NK-92 (cell line): Measurements from ENCODE around the gene CACNA1B.
"Not testable (repeated sequence)": the region's sequence is repeated elsewhere in the genome, so short reads cannot be mapped to it uniquely, and the experiment has no call there.

ENCODE experiments used
- DNase-seq: peaks from one replicate; lab custom pipeline; 2025; ENCODE audit not compliant: unreplicated experiment; lab: John Stamatoyannopoulos, UW

Gene CACNA1B

DNA sequence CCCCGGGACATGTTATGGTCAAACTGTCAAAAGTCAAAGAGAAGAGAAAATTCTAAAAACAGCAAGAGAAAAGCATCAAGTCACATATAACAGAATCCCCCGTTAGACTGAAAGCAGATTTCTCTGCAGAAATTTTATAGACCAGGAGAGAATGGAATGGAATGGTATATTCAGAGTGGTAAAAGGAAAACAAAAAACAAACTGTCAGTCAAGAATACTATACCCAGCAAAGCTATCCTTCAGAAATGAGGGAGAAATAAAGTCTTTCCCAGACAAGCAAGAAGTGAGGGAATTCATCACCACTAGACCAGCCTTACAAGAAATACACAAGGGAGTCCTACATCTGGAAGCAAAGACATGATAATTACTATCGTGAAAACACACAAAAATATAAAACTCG is 208.0 kb downstream of the CACNA1B start:
- DNase-seq = no peak

DNA sequence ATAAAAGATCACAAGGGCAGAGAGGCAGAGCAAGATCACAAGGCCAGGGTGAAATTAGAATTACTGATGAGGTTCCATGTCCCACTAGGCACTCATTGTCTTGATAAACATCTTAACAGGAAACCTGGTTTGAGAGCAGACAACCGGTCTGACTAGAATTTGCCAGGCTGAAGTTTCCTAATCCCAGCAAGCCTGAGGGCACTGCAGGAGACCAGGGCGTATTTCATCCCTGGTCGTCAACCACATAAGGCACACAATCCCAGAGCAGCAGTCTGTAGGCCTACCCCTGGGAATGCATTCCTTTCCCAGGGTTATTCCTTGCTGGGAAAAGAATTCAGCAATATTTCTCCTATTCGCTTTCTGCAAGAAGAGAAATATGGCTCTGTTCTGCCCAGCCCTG is 214.5 kb downstream of the CACNA1B start:
- not testable (repeated sequence) for DNase-seq

DNA sequence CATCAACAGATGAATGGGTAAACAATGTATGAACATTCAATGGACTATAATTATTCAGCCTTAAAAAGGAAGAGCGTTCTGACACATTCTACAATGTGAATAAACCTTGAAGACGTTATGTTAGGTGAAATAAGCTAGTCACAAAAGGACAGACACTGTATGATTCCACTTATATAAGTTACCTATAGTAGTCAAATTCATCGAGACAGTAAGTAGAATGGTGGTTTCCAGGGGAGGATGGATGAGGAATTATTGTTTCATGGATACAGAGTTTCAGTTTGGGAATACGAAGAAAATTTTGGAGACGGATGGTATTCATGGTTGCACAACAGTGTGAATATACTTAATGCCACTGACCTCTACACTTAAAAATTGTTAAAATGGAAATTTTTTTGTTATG is 216.4 kb downstream of the CACNA1B start:
- DNase-seq = no peak

DNA sequence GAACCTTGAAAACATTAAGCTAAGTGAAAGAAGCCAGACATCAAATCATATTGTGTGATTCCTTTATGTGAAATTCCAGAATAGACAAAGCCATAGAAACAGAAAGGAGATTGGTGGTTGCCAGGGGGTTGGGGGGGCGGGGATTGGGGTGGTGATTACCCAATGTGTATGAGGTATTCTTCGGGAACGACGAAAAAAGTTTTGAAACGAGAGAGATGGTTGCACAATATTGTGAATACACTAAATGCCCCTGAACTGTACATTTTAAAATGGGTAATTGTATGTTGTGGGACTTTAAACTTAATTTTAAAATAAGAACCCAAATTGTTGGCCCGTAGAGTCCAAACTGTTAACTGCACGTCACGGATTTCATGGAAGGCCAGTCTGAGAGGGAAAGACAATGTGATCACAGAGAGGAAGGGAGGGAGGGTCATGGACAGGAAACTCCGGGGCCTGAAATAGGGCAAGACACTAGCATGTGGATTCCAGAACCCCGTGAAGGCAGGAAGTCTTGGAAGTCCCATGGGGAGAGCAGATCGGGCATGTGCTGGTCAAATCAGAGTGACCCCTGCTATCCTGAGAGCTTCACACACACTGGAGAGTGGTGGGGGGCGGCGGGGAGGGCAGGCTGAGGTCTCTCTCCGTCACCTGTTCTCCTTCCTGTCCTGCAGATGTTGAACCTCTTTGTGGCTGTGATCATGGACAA is 218.4 kb downstream of the CACNA1B start:
- DNase-seq = no peak

DNA sequence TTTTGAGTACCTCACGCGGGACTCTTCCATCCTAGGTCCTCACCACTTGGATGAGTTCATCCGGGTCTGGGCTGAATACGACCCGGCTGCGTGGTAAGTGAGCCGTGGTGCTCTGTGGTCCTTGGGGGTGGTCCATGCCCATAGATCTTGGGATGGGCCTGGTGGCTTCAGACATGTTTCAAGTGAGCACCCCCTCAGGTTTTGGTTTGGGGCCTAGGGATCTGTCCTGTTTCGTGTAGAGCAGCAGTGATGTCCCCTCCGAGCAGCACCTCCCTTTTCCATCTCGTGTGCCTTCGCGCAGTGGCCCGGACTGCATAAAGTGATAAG is 218.9 kb downstream of the CACNA1B start:
- DNase-seq = no peak

DNA sequence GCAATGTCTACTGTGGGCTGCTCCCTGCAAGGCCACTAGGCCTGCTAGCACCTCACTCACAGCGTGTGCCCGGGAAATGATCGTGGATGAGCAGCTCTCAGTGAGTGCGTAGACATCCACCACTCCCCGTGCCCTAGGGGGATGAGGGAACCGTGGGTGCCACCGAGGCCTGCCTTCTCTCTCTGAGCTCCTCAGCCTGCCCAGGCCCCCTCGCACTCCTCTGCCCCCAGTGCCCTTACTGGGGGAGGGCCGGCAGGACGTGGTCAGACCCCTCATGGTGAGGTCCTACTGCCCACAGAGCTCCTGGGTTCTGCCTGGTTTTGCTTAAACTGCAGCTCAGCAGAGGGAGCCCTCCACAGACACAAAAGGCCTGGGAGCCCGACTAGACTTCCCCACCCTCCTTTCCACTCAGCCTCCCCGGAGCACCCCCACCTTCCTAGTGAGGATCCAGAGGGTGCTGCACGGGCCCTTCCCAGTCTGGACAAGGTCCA is 220.0 kb downstream of the CACNA1B start:
- no peak for DNase-seq

DNA sequence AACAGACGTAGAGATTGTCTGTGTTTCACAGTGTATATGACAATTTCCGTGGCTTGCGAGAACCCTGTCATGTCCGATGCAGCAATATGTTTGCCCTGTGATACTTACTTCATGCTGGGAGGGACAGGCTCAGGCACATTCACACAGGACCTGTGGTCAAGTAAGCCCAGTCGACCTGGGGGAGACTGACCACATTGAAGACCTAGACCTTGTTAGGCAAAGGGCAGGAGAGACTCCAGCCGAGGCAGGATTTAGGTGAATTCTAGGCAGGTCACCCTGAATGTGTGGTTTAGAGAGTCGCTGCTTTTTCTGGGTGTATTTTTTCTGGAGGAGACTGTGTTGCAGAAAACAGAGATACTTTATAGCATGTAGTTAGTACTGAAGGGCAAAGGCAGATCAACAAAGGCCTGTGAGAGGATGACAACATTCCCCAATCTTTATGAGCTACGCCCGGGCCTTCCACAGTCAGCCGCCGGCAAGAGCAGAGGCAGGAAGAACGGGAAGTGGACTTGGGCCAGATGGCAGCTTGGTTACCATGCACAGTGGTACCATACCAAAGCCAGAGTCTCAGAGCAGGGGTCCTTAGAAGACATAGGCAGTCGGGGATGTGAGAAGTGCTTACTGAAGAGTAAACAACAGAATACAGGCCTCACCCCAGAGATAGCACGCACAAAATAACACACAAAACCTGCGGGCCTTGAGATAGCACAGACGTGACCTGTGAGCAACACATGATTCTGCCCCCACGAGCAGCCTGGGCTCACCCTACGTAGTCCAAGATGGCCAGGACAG is 220.7 kb downstream of the CACNA1B start:
- no peak for DNase-seq

DNA sequence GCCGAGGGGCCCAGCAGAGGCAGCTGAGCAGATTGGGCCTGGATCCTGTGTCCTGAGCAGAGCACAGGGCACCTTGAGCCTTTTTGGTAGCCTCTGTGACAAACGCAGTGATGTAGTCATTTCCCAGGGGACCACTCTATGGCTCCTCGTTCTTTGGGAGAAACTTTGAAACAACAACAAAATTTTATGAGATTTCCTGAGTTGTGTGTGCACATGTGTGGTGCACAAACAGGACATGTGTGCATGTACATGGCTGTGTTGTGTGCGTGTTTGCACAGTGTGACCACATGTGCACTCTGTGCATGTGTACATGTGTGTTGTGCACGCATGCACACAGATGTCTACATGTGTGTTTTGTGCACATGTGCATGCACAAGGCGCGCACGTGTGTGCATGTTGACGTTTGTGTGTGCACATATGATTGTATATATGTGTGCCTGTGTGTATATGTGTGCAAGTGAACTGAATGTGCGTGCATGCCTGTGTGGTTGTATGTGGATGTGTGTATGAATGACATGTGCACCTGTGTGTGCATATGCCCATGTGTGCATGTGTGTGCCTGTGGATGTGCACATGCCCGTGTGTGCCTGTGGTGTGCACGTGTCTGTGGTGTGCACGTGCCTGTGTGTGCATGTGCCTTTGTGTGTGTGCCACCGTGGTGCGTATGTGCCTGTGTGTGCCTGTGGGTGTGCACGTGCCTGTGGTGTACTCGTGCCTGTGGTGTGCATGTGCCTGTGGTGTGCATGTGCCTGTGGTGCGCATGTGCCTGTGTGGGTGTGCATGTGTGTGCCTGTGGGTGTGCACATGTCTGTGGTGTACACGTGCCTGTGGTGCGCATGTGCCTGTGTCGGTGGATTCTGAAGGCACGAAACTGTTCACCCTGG is 221.6 kb downstream of the CACNA1B start:
- DNase-seq = no peak

DNA sequence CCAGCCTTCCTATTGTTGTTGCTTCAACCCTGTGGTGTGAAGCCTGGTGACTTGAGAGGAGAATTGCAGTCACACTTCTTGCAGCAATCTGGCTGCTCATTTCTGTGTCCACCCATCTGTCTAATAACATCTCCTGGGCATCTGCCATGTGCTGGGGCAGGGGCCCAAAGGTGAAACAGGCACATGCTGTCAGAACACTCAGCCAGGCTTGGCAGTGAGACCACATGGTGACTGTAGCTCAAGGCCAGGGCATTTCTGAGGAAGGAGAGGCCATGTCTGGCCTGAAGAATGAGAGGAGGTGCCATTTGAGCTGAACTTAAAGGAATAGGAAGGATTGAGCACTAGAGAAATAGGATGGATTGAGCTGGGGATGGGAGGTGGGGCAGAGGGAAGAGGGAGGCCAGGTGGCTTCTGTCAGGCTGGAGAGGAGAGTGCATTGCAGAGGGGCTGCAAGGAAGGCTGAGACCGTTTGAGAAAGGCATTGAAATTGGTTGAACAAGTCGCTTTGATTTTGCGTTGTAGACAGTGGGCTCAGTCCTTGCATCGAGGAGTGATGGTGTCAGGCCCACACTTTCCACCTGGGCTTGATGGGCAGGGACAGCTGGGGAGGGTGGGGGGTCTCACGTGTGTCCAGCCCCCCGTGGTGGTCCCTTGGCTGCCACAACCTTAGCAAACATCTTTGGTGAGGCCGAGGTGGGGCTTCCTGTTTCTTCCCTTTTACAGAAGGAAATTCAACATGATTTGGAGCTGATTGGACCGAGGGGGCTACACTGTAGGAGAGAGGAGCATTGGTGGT is 222.4 kb downstream of the CACNA1B start:
- no peak for DNase-seq

DNA sequence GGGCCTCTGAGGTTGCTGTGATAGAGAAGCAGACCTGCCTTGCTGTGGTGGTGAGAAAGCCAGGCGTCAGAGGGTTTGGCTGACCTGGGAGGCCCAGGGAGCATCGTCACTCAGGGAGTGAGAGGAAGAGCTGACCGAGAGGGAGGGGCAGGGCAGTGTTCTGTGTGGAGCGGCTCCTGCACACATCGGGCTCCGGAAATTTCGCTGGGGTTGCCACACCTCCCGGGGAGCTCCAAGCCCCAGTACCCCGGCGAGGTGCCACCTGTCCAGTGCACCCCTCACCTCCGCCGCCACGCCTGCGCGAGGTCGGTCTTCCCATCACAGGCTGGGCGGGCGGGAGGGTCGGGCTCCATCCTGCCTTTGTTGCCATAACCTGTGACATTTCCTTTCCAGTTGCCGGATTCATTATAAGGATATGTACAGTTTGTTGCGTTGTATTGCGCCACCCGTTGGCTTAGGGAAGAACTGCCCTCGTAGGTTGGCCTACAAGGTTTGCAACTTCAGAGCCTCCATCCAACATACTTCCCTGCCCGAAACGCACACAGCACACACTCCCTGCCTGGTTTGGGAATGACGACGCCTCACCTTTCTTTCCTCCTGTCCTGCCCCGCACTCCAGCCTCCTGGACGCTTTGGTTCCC is 223.2 kb downstream of the CACNA1B start:
- DNase-seq = no peak

DNA sequence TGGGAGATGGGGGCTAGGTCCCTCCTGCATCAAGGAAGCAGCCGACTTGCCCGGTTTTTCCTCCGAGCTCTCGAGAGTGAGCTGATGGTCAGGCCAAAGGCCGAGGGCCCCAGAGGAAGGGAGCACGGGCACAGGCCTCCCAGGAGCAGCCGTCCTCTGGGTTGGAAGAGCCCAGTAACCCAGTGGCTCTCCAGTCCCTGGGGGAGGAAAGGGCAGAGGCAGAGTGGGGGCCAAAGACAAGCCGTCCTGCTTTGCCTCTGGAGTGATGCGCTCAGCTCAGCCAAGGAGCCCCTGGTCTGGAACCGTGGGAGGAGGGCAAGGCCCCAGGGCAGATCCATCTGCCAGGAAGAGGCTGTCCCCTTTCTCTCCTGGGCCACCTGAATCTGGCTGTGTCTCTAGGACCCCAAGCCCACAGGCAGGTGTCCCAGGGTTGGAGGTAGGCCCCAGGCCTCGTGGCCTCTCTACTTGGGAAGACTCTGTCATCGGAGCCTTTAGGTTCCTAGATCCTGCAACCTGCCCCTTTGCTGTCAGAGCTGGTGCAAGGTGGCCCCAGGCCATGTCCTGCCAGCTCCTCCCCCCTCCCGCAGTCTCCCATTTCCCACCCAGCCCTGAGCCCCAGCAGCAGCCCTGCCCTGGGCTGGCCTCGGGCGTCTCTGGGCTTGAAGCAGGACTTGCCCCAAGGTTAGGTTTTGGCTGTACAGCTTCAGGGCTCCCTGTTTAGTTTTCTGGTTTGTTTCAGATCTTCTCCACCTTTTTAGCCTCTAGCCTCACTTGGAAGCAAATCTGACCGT is 224.1 kb downstream of the CACNA1B start:
- DNase-seq = no peak

DNA sequence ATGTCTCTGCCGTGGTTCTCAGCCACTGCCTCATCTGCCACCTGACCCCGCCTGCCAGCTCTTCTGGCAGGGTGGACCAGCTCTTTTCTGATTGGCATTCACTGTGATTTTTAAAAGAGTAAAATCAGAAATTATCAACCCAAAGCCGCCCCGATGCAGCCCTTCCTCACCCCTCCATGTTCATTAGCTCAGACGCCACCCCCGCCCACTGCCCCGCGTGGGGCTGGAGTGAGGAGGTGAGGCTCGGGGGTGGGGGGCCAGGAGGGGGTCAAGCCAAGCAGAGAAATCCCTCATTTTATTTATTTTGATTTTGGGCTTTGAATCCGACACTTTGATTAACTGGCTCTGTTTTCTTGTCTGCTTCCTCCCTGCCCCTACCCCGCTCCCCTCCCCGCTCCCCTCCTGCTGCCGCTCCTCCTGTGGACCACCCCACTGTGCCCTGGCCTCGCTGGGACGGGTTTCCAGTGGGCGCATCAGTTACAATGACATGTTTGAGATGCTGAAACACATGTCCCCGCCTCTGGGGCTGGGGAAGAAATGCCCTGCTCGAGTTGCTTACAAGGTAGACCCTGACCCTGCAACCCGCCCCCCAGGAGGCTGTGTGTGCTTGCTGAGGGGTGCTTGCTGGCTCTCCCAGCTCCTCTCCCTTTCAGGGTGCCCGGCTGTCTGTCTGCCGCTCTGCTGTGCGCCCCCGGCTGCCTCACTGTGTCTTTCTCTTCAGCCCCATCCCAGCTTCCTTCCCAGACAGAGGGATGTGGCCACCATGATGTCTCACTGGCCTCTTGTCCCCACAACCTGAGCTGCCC is 224.9 kb downstream of the CACNA1B start:
- DNase-seq = no peak

DNA sequence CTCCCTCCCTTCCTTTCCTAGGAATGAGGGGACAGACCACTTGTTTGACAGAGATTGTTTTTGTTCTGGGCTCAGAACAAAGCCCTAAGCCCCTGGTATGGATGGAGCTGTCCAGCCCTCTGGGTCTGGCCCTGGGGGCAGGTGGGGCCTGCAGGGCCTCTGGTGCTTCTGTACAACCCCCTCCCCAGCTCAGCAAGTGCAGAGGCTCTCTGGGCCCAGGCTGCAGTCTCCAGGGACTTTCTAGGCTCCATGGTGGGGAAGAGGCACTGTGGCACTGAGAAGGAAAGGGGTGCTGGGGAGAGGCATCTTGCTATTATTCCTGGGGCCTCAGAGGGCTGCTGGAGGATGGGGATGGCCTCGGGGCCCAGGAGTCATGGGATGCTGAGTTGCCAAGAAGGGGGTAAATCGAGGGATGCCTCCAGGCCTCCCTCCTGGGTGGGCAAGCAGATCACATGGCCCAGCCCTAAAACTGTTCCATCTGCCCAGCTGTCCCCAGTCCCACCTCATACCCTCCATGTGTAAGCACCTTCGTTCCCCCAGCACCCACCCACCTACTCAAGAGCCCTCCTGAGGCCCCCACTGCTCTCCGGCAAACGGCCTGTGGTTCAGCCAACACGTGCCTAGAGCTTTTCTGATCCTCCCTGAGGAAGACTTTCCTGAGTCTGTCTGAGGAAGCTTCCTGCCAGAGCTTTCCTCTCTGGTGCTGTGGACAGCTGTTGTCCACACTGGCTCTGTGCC is 225.7 kb downstream of the CACNA1B start:
- no peak for DNase-seq

DNA sequence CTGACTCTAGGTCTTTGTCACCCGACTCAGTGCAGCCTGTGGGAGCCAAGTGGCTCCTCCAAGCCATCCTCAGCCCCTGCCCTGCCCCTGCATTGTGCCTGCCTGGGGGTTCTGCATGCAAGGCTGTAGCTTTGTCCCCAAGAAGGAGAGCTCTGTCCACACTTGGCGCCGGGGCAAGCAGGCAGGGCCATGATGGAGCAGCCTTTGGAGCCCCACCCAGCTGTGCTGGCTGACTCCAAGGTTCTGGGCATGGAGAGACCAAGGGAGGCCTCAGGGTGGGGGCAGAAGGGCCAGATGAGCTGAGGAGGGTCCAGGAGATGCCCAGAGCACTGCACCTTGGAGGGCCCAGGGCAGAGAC is 226.2 kb downstream of the CACNA1B start:
- no peak for DNase-seq

DNA sequence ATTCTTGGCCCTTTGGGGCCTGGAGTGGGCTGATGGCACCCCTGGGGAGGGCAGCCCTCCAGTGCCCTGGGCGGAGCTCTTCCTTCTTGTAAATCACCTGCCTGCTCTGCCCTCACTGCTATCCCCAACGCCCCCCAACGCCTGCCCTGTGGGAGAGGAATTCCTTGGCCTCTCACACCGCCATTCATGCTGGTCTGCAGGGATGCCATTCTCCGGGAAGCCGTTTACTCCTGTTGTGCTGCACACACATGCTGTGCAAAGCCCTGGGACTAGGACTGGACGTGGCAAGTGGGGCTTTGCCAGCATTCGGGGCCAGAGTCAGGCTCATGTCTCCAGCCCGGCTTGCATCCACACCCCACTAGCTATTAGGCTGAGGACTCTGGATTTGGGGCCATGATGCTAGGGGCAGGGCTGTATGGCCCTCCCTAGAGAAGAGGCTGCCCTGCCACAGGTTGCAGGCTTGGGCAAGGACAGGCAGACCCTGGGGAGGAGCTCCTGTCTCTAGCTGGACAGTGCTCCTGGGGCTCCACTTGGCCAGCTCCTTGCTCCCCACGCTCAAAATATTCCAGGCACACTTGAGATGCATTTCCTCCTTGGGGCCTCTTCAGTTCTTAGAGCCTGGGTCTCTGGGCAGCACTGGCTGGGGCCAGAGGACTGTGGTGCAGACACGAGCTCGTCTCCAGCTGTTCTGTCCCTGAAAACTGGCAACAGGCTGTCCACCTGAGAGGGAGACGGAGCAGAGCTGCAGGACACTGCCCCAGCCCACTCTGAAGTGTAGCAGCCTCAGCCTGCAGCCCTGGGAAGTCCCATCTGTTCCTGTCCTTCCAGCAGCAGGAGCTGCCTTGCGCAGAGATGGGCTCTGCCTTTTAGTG is 226.9 kb downstream of the CACNA1B start:
- DNase-seq = no peak

DNA sequence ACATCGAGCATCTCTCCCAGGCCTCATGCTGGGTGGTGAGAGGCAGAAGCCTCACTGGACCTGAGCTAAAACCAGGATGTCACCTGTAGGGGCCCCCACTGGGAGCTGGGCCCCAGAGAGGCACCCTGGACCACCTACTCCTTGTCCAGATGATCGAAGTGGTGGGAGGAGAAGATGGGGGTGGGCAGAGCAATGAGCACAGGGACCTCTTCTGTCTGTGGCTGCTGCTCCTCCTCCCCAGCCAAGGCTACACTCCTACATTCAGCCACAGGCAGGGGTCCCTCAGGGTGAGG is 227.5 kb downstream of the CACNA1B start:
- DNase-seq = no peak
